ENCODE data around the gene DNASE1L1.

- TF ChIP-seq, protein P1, sequence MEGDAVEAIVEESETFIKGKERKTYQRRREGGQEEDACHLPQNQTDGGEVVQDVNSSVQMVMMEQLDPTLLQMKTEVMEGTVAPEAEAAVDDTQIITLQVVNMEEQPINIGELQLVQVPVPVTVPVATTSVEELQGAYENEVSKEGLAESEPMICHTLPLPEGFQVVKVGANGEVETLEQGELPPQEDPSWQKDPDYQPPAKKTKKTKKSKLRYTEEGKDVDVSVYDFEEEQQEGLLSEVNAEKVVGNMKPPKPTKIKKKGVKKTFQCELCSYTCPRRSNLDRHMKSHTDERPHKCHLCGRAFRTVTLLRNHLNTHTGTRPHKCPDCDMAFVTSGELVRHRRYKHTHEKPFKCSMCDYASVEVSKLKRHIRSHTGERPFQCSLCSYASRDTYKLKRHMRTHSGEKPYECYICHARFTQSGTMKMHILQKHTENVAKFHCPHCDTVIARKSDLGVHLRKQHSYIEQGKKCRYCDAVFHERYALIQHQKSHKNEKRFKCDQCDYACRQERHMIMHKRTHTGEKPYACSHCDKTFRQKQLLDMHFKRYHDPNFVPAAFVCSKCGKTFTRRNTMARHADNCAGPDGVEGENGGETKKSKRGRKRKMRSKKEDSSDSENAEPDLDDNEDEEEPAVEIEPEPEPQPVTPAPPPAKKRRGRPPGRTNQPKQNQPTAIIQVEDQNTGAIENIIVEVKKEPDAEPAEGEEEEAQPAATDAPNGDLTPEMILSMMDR (conservative IDR thresholded peaks at IDR 0.05 in 1 of 2, IDR thresholded peaks at IDR 0.05 in 1 of 2; ENCODE audit: low read depth in 1 of 2, low read length in 2 of 2) = no peak
- TF ChIP-seq EZH2 (IDR thresholded peaks at IDR 0.05; ENCODE audit: low read length, missing control alignments) = no peak
Observed at GRCh38 chrX:154431341-154431740, 22.3 kb upstream of the DNASE1L1 start.

Data from fibroblast of lung (primary cell).